ENCODE data around the gene PRKD1. TPM values are rescaled to one million over a fixed set of nuclear protein-coding genes. Genes with fewer than 3 reads are reported as not detected.
A peak's percentile ranks its signal among the peaks of the same experiment; 100 is the strongest.

Gene PRKD1
- total RNA-seq, 6 experiments from 2014 or later: 0.74 to 6.2 (median 2.2) TPM

- 40% methylated on average over 1 of the region's 1 CpG for WGBS (ENCODE audit: insufficient coverage, low coverage, low lambda C conversion rate, missing lambda C conversion rate)
- ATAC-seq: no peak
- Histone ChIP-seq H3K27me3 (no peaks in the 10 kb centered on the region), H3K36me3 (no peaks in the 10 kb centered on the region), H3K4me1 (no peaks in the 10 kb centered on the region), H3K9me3 (no peaks in the 10 kb centered on the region), H3K27ac (no peak overlapping the region), H3K4me3 (no peak overlapping the region)
- no peak for DNase-seq
- TF ChIP-seq CTCF (IDR thresholded peaks at IDR 0.05) (no peak), POLR2A (IDR thresholded peaks at IDR 0.05) (no peak)
- intact Hi-C loops (cut with DNase I): no loop called here
Observed at GRCh38 chr14:29820785-29821184, 106.9 kb downstream of the PRKD1 start.

- H3K4me1 ChIP-seq: no peaks in the 10 kb centered on the region
- H3K27me3 ChIP-seq: no peaks in the 10 kb centered on the region
- no peak for TF ChIP-seq CTCF (IDR thresholded peaks at IDR 0.05)
- no peak for TF ChIP-seq POLR2A (IDR thresholded peaks at IDR 0.05)
- H3K9me3 ChIP-seq: no peaks in the 10 kb centered on the region
- H3K4me3 ChIP-seq: no peak overlapping the region
- ATAC-seq: no peak
- no peaks in the 10 kb centered on the region for H3K36me3 ChIP-seq
- H3K27ac ChIP-seq: no peak overlapping the region
- DNase-seq: no peak
- intact Hi-C loops (cut with DNase I): no loop called here
Observed at GRCh38 chr14:29817767-29818405, 109.8 kb downstream of the PRKD1 start.

- no peak for TF ChIP-seq POLR2A (IDR thresholded peaks at IDR 0.05)
- no peak for TF ChIP-seq CTCF (IDR thresholded peaks at IDR 0.05)
- DNase-seq: no peak
- Histone ChIP-seq H3K9me3 (no peaks in the 10 kb centered on the region), H3K27ac (no peak overlapping the region), H3K36me3 (no peaks in the 10 kb centered on the region), H3K4me1 (no peaks in the 10 kb centered on the region), H3K27me3 (no peaks in the 10 kb centered on the region), H3K4me3 (no peak overlapping the region)
- WGBS (ENCODE audit: insufficient coverage, low coverage, low lambda C conversion rate, missing lambda C conversion rate): 62% methylated on average over 4 of the region's 4 CpGs
- ATAC-seq: no peak
- intact Hi-C loops (cut with DNase I): no loop called here
Observed at GRCh38 chr14:29815016-29815674, 112.5 kb downstream of the PRKD1 start.

- no peaks in the 10 kb centered on the region for H3K36me3 ChIP-seq
- no peaks in the 10 kb centered on the region for H3K4me1 ChIP-seq
- ATAC-seq (no peak), DNase-seq (peak in 1 of 3 donors; percentile 49)
- intact Hi-C loops (cut with DNase I): no loop called here
- H3K9me3 ChIP-seq: no peaks in the 10 kb centered on the region
- H3K4me3 ChIP-seq: no peak overlapping the region
- no peaks in the 10 kb centered on the region for H3K27me3 ChIP-seq
- TF ChIP-seq CTCF (IDR thresholded peaks at IDR 0.05): no peak
- no peak for TF ChIP-seq POLR2A (IDR thresholded peaks at IDR 0.05)
- WGBS (ENCODE audit: insufficient coverage, low coverage, low lambda C conversion rate, missing lambda C conversion rate): 47% methylated on average over 5 of the region's 6 CpGs
- H3K27ac ChIP-seq: no peak overlapping the region
Observed at GRCh38 chr14:29814156-29815015, 113.3 kb downstream of the PRKD1 start.

Measured in right lobe of liver (tissue), 6 donors.